Measurements from ENCODE around the gene TMEM174. TPM values are rescaled to one million over a fixed set of nuclear protein-coding genes. Genes with fewer than 3 reads are reported as not detected.

TMEM174 gene
- total RNA-seq (ENCODE audit: low replicate concordance) = not detected in 2 replicates

DNA sequence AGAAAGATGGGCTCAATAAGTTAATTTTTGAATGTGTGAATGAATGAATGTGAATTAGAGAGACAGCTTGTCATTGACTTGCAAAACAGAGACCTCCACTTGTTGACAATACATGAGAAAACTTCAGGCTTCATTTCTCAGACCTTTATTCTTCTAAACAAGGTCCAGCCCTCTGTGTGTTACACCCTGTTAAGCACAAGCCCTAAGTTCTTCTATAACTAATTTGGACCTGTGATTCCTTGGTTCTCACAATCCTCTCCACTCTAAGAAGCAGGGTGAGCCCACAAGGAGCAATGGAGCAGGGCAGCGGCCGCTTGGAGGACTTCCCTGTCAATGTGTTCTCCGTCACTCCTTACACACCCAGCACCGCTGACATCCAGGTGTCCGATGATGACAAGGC is at the start of gene TMEM174:
Gene TMEM174, plus strand, starts transcription at position 243 of the 400 bp plus-strand sequence. Its CDS starts 51 bp downstream, at position 294.
- no peak within 1 kb of the TSS for H3K4me3 ChIP-seq (ENCODE audit: low read depth, low read length)
- TF ChIP-seq CTCF (IDR thresholded peaks at IDR 0.05; ENCODE audit: insufficient read depth, low read length) = no peak
- no peak for DNase-seq (ENCODE audit: low read depth)

DNA sequence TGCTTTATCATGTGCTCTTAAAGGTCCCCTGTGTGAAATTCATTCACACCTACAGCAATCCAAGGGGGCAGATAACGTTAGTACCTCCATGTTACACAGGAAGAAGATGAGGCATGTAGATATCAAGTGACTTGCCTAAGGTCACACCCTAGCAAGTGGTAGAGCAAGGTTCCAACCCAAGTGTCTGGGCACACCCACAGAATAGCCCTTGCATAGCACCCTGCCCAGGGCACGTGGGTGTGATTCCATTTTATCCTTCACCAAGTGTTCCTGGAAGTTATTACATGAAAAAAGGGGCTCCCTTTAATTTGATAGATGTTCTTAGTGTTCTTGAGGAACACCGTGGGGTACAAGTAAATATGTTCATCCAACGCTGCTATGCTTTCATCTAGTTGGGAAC is 47.7 kb upstream of the TMEM174 start:
- H3K4me3 ChIP-seq (ENCODE audit: low read depth, low read length) = no peak overlapping the region
- TF ChIP-seq CTCF (IDR thresholded peaks at IDR 0.05; ENCODE audit: insufficient read depth, low read length) = no peak
- no peak for DNase-seq (ENCODE audit: low read depth)

- TF ChIP-seq CTCF (IDR thresholded peaks at IDR 0.05; ENCODE audit: insufficient read depth, low read length) = no peak
- H3K4me3 ChIP-seq (ENCODE audit: low read depth, low read length) = no peak overlapping the region
- no peak for DNase-seq (ENCODE audit: low read depth)
Observed at GRCh38 chr5:73126381-73126780, 46.6 kb upstream of the TMEM174 start.

DNA sequence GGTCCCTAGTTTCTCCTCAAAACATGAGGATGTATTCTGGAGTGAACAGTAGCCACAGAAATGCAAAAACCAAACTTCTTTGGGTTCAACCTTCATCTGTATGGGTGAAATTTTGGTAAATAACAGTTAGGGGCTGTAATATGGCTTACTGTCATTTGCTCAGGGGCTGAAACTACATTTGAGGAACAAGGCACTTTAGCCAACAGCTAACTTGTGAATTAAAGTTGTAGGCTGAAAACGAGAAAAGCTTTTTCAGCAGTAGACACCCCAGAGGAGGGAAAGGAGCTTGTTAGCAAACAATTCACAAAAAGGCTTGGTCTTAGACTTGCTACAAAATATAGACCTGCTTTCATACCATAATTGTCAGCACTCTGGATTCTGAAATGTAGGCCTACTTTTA is 46.0 kb upstream of the TMEM174 start:
- DNase-seq (ENCODE audit: low read depth) = no peak
- H3K4me3 ChIP-seq (ENCODE audit: low read depth, low read length) = no peak overlapping the region
- no peak for TF ChIP-seq CTCF (IDR thresholded peaks at IDR 0.05; ENCODE audit: insufficient read depth, low read length)

- no peak overlapping the region for H3K4me3 ChIP-seq (ENCODE audit: low read depth, low read length)
- no peak for TF ChIP-seq CTCF (IDR thresholded peaks at IDR 0.05; ENCODE audit: insufficient read depth, low read length)
- DNase-seq (ENCODE audit: low read depth) = no peak
Observed at GRCh38 chr5:73129143-73129542, 43.9 kb upstream of the TMEM174 start.

DNA sequence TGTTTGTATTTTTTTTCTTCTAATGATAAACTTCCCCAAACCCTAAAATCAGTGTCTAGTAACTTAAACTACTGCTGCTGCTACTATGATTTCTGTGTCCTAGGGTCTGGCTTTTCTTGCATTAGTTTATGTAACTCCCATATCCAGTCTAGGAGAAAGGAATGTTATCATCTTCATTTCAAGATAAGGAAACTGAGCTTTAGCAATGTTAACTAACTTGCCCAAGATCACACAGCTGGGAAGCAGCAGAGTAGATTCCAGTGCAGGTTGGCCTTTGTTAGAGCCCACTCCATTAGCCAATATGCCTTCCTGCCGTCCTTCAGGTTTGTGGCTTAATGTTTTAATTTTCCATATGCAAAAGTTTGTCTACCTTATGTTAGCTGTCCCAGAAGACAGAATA is 42.2 kb upstream of the TMEM174 start:
- no peak overlapping the region for H3K4me3 ChIP-seq (ENCODE audit: low read depth, low read length)
- peak; percentile 61 for DNase-seq (ENCODE audit: low read depth)
- no peak for TF ChIP-seq CTCF (IDR thresholded peaks at IDR 0.05; ENCODE audit: insufficient read depth, low read length)

- no peak for TF ChIP-seq CTCF (IDR thresholded peaks at IDR 0.05; ENCODE audit: insufficient read depth, low read length)
- no peak for DNase-seq (ENCODE audit: low read depth)
- H3K4me3 ChIP-seq (ENCODE audit: low read depth, low read length) = no peak overlapping the region
Observed at GRCh38 chr5:73131711-73132425, 41.1 kb upstream of the TMEM174 start.
